IPS-NIHi11 (cell line): ENCODE measurements around the gene TARS2.
A peak's percentile ranks its signal among the peaks of the same experiment; 100 is the strongest.

Experiments
- DNase-seq: peaks from one replicate; pipeline ENCODE4 v3.0.0; 2012; ENCODE audit warnings: mixed read lengths, low spot score

TARS2 gene

DNA sequence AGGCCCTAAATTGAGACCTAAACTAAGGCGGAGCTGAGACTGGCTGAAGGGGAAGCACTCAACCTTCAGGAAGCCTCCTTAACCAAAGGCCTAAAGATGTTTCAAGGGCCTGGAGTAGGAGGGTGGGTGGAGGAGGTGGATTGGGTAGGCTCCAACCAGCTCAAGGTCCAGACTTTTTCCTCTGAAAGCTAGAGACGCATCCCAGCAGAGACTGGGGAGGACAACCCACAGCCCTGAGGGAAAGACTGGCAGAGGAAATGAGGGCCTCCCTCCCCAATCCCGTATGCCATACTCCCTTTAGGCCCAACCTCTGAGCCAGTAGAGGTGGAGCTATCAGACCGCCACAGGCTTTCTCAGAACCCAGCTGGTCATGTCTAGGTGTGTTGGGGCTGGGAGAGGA is 21.8 kb downstream of the TARS2 start:
- no peak for DNase-seq

DNA sequence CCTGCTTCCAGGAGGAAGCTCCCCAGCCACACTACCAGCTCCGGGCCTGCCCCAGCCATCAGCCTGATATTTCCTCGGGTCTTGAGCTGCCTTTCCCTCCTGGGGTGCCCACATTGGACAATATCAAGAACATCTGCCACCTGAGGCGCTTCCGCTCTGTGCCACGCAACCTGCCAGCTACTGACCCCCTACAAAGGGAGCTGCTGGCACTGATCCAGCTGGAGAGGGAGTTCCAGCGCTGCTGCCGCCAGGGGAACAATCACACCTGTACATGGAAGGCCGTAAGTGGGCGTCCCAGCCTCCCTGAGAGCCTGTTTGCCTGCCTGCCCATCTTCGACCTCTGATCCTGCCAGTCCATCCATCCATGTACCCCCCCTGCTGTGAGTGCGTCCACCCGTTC is 24.3 kb downstream of the TARS2 start:
- DNase-seq = no peak

DNA sequence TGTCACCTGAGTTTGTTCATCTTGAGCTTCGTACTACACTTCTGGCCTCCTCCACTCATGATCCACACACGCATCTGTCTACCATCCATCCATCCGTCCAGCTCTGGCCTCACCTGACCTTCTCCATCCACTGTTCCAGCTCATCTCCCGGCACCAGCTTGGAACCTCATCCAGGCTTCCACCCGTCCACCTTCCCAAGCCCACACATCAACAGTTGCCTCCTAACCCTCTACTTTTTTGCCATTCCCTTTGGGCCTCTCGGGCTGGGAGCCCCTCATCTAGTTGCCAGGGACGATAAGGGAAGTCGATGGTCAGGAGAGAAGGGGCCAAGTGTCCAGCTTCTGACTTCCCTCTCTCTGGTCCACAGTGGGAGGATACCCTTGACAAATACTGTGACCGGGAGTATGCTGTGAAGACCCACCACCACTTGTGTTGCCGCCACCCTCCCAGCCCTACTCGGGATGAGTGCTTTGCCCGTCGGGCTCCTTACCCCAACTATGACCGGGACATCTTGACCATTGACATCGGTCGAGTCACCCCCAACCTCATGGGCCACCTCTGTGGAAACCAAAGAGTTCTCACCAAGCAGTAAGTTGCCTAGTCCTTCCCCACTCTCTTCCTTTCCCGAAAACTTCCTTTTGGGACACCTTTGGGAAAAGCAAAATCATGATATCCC is 24.9 kb downstream of the TARS2 start:
- no peak for DNase-seq

DNA sequence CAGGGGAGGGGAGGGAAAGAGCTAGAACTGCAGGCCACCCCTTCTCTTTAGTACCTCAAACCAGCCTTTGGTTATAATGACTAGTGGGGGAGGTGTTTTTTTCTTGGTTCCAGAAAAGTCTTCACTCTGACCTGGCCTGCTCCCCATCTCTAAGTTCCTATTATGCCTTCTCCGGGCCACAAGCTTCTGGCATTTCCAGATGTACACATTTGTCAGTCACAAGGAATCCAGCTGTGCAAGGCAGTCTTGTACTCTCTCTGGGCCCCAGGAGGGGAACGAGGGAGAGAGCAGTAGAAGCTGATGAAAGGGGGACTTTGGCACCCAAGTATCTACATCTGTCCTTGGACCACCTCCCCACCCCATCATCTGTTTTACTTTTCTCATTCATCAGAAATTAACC is 25.6 kb downstream of the TARS2 start:
- no peak for DNase-seq

DNA sequence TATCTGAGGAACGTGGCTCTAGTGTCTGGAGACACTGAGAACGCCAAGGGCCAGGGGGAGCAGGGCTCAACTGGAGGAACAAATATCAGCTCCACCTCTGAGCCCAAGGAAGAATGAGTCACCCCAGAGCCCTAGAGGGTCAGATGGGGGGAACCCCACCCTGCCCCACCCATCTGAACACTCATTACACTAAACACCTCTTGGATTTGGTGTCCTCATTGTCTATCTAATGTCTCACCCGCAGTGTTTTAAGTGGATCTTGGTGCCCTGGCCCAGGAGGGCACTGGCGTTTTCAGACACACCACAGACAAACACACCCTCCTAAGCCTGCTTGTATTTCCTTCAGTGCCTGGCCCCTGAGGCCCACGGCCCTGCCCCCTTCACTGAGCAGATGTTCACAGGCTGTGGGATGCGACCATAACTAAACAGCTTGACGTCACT is 26.2 kb downstream of the TARS2 start:
- no peak for DNase-seq

DNA sequence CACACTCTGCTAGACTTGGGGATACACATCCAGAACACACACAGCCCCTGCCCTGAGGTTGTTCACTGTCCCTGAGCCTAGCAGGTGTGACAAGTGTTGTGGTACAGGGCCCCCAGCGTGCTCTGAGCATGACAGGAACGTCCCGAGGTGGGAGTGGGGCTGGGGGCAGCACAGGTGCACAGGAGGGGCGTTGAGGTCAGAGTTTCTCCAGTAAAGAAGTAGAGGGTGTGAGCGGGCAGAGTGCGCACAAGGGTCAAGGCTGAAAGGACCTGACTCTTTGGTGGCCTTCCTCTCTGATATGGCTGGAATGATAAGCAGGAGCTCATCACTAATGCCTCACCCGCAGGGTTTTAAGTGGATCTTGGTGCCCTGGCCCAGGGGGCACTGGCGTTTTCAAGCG is 27.0 kb downstream of the TARS2 start:
- no peak for DNase-seq

DNA sequence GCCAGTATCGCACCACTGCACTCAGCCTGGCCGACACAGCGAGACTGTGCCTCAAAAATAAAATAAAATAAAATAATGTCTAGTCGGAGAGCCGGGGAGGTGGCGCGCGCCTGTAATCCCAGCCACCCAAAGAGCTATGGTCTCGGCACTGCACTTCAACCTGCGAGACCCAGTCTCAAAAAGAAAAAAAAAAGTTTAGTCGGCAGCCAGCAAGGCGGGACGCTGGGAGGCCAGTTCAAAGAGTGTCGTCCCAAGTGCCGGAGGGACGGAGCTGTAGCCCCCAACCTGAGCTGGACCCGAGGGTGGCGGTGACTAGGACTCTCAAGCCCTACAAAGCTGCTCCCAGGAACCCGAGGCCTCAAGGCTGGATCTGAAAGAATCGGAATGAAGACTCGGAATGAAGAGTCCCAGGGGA is 27.7 kb downstream of the TARS2 start:
- DNase-seq = no peak

DNA sequence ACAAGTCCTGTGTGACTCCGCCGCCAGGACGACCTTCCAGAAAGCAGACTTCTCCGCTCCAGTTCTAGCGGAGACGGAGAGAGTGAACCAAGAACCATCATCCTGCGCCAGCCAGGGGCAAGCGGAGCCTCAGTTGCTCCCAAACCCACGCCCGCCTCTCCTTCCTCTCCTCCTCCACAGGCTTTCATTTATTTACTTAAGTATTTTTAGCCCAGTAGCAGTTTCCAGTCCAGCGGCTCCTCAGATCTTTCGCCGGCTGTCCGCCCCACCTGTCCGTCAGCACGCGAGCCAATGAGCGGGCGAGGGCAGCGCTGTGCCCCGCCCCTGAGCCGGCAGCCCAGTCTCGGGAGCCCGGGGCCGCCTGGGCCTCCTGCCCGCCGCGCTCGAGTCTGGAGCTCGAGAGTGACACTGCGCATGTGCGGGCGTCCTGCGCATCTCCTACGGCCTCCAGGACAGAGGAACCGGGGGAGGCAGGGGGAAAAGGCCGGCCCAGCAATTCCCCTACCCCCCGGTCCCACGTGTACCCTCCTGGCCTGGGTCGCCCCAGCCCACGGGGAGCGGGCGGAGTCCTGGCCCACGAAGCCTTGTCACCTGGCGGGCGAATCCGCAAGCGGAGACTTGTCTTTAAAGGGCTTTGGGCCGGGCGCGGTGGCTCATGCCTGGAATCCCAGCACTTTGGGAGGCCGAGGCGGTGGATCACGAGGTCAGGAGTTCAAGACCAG is 28.3 kb downstream of the TARS2 start, which contains the start of gene FALEC:
Gene FALEC, plus strand, starts transcription at position 425 of the 722 bp plus-strand sequence.
- peak; percentile 100 for DNase-seq

DNA sequence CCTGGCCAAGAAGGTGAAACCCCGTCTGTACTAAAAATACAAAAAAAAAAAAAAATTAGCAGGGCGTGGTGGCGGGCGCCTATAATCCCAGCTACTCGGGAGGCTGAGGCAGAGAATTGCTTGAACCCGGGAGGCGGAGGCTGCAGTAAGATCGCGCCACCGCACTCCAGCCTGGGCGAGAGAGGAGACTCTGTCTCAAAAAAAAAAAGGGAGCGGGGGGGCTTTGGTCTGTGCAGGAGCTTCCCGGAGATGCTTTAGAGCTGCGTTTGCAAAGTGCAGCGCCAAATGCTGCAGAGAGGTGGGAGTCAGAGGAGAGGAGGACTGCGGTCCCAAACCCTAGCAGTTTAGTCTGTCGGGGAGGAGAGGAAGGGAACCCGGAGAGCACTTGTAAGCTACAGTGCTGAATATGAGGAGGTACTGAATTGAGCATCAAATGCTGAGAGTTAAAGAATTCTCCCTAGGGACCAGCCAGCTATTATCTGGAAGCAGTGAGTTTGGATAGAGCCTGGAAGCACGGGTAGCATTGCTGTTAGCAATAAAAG is 28.9 kb downstream of the TARS2 start:
- DNase-seq = no peak

DNA sequence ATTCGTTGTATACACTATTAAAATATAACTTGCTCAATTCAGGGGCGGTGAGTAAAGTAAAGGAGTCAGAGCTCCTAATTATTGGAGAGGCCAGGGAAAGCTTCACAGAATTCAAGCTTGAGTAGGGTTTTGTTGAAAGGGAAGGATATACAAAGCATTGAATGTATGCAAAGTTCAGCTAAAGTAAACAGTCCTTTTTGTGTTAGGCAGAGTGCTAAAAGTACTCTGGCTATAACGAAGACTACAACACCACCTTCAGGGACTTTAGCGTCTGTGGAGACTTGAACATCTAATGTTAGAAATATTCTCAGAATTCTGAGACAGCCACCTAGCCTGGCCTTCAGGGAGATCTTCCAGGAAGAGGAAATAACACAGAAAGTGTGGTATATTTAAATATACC is 29.4 kb downstream of the TARS2 start:
- DNase-seq = no peak

DNA sequence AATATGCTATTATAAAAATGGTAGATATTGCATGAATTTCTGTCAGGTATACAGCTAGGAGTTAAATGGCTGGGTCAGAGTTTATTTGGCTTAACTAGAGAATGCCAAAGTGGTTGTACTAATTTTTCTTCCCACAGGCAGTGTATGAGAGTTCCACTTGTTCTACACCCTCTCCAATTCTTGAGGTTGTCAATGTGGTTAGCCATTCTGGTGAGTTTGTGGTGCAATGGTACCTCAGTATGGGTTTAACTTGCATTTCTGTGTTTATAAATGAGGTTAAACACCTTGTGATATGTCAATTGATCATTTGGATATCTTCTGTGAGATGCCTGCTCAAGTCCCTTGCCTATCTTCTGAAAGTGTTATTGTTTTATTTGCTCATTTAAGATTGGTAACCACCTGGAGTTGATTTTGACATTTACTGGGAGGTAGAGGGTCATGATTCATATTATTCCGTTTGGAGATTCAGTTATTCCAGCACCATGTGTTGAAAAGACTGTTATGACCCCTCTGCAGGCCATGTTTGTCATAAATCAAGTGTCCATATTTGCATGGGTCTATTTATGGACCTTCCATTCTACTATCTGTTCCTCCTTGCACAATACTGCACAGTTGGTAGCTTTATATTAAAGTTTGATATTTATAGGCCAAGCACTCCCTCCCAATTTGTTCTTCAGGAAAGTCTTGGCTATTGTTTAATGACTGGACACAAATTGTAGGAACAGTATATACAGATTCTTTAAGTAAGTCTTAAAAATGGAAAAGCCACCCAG is 34.2 kb downstream of the TARS2 start:
- no peak for DNase-seq

DNA sequence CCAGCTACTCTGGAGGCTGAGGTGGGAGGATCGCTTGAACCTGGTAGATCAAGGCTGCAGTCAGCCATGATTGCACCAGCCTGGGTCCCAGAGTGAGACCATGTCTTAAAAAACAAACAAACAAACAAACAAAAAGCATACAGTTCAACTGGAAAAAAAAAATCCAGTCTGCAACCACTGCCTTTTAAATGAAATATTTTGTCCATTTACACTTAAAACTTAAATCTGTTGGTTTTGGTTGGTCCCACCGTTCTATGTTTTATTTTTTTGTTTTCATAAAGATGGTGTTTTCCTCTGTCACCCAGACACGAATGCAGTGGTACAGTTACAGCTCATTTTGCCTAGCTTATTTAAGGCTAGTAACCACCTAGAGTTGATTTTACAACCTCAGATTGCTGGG is 38.1 kb downstream of the TARS2 start:
- DNase-seq = no peak

DNA sequence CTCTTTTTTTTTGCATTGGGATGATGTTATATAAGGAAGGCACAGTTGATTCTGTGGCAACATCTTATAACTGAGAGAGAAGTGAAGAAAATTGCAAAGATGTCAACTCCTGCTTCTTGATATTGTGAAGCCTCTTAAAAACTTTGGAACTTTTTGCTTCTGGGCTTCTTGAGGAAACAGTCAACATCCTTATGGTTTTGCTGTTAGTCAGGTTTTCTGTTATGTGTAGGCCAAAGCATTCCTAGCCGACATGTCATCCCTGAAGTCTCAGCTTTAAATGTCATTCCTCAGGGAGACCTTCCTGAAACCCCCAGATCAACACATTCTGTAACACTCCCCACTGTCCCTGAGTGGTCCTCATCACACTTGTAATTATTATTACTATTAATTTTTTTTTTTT is 41.0 kb downstream of the TARS2 start:
- no peak for DNase-seq

DNA sequence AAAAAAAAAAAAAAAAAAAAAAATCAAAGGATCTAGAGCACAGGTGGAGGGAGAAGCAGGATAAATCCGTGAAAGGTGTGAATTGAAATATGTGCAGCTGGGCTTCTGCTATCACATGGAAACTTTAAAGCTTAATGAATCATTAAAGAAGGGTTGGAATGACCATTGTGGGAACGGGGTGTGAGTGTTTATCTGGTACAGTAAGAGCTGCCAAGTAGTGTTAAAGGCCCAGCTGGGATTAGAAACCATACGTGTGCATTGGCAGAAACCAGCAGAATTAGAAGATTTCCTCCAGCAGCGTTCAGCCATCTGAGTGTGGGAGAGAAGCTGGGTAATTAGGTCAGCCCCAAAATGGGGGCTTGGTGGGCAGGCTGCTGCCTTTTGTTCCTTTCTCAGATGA is 41.8 kb downstream of the TARS2 start:
- DNase-seq = no peak

DNA sequence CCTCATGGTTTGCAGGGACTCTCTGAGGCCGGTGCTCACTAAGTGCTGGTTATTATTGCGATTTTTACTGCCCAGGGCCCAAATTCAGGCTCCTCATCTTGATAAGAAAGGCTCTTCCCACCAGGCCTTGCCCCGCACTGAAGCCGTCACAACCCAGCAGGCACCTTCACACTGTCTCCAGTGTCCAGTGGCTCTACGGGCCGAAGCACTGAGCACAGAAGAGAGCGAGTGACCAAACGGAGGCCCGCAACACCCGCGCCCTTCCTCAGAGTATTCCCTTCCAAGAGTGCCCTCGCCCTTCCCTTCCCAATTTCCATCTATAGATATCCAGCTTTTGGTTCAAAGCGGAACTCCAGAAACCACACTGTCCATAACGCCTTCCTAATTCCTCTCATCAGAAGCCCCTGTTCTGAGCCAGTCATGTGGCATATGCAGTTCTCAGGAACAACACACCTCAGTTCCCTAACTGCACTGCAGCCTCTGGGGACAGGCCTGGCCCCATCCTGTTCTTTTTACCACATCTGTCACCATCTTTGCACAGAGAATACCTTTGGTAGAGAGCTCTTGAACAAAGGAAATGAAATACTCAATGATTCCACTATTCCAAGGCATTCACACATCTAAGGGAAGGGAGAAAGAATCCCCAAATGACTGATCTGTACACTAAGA is 43.4 kb downstream of the TARS2 start:
- no peak for DNase-seq

DNA sequence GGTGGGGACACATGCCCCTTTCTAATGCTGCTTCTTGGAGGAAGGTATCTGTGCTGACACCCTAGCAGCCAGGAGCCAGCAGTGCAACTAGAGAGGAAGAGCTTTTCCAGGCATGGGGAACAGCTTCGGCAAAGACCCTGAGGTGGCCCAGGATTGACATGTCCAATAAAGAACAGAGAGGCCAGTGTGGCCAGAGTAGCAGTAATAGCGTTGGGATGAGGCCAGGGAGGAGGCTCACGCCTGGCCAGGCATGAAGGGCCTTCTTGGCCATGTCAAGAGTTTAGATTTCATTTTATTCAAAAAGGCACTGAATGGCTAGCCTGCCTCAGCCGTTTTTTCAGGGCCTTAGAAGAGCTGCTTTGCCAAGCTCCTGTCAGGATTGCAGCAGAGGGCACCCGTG is 45.6 kb downstream of the TARS2 start:
- DNase-seq = no peak

DNA sequence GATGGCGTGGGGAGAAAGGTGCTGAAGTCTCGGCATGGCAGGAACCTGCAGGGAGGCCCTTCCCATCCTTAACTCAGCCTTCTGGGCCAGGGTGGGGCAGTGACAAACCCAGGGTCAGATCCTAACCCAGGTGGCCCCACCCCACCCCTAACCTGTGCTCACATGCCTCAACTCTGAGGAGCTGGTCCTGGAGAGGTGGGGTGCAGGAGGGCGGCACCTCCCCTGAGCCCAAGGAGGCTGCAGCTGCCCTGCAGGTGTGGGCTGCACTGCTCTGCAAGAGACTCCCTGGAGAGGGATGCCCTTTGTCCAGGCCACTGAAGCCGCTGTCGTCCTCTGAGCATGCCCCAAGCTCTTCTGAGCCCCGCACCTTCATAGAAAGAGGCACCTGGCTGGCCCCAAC is 46.8 kb downstream of the TARS2 start:
- no peak for DNase-seq

DNA sequence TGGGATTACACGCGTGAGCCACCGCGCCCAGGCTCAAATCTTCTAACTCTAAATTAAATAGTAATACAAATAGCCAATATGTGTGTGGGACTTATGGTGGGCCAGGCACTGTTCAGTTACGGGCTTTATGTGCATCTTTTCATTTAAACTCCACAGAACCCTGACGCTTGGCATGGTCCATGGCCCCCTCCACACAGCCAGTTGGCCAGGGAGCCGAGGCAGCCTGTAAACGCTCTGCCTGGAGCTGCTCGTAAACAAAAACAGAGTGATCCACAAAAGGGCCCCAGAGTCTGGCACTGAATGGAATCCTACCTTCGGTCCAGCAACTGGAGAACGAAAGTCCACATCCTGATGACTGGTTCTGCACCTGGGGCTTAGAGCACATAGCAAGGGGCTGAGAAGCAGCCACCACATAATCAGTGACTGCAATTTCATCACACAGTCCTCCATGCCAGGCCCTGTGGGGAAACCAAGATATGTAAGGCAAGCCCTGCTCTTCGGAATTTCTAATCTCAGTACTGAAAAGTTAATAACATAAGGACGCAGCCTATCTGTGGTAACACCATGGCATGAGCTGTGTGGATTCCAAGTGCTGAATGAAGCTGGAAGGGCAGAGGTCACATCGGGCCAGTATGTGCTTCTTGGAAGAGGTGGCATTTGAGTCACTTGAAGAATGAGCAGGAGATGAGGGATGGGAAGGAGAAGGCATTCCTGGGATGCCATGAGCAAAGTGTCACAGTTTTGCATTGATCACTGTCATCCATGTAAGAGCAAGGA is 48.5 kb downstream of the TARS2 start:
- DNase-seq = no peak

DNA sequence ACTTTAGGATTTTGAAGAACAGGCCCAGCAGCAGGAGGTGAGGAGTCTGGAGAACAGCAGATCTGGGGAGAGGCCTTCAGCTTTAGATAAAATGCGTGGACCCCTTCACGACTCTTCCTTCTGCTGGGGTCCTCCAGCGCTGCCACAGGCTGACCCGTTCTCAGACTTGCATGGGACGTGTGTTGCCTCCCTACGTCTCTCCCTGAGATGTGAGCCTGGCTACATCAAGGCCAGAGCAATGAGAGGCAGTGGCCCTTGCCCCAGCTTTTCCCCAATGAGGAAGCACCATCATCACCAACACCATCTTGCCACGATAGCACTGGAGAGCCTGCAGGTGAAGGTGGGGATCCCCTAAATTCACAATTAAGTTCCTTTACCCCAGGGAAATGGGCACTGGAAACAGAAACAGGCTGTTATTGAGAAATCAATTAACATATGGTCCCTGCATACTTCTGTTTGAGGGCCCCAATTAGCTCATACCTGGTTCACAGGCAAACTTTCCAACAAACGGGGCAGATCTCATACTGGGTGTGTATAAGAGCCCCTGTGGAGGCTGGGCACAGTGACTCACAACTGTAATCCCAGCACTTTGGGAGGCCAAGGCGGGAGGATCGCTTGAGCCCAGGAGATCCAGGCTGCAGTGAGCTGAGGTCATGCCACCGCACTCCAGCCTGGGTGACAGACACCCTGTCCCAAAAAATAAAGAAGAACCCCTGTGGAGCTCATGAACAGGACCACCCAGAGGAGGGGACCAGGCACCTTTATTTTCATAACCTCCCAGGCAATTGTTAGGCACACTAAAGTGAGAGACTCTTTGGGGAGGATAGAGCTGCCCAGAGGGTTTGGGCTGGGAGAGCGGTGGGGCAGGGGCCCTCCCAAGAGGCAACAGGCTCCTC is 49.9 kb downstream of the TARS2 start:
- DNase-seq = no peak
